GM13976 (cell line): Measurements from ENCODE around the gene EYS.

Experiments
- DNase-seq: peaks from one replicate; pipeline ENCODE4 v3.0.0; 2012; ENCODE audit warnings: low spot score
- in situ Hi-C: fragments of 300-500 bp; cut with MboI; formaldehyde crosslinking; loops from one replicate; pipeline ENCODE4 v1.12.0; 2022; ENCODE audit warnings: low sequenced_read_pairs, mixed read lengths, inconsistent platforms; ENCODE audit not compliant: unreplicated experiment
- TF ChIP-seq, protein P1 (sequence below): IDR thresholded peaks from 2 replicates; pipeline ENCODE4 v1.5.1; 2012; ENCODE audit warnings: borderline replicate concordance, mild to moderate bottlenecking; ENCODE audit not compliant: insufficient read depth; ENCODE audit errors: extremely low read depth, missing control alignments, control extremely low read depth

The EYS gene

DNA sequence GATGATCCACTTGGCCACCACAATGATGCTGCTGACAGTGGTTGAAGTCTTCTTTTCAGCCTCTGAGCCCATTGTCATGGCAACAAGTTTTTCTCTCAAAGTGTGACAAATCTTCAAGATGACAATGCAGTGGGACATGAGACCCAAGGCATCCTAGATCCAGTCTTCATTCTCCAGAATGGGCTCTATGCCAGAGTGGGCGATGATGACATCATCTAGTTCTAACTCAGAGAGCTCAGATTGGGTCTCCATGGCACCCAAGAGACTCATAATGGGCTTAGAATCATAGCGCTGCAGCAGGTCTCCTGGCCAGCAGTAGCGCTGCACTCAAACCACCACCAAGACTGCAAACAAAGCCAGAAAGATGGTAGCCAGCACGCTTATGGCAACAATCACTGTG lies 973.6 kb downstream of the EYS start:
- in situ Hi-C loops = no loop called here
- no peak for DNase-seq
- TF ChIP-seq, protein P1, sequence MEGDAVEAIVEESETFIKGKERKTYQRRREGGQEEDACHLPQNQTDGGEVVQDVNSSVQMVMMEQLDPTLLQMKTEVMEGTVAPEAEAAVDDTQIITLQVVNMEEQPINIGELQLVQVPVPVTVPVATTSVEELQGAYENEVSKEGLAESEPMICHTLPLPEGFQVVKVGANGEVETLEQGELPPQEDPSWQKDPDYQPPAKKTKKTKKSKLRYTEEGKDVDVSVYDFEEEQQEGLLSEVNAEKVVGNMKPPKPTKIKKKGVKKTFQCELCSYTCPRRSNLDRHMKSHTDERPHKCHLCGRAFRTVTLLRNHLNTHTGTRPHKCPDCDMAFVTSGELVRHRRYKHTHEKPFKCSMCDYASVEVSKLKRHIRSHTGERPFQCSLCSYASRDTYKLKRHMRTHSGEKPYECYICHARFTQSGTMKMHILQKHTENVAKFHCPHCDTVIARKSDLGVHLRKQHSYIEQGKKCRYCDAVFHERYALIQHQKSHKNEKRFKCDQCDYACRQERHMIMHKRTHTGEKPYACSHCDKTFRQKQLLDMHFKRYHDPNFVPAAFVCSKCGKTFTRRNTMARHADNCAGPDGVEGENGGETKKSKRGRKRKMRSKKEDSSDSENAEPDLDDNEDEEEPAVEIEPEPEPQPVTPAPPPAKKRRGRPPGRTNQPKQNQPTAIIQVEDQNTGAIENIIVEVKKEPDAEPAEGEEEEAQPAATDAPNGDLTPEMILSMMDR = no peak

DNA sequence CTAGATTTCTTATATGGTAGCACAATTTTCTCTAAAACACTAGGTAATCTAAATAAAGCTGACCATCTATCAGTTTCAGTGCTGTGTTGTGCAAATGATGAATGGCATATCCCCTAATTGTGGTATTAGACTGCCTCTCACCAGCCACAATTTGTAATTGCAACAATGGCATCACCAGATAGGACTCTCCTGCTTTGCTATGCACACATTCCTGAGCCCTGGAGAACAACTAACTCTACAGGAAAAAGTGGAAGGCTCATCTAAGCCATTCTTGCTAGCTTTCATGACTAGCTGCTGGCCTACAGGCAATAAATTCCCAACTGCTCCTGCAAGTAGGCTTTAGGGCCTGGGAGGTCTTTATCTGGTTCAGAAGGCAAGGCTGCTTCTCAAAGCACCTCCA lies 974.1 kb downstream of the EYS start:
- TF ChIP-seq, protein P1 = no peak
- DNase-seq = no peak
- in situ Hi-C loops = no loop called here

DNA sequence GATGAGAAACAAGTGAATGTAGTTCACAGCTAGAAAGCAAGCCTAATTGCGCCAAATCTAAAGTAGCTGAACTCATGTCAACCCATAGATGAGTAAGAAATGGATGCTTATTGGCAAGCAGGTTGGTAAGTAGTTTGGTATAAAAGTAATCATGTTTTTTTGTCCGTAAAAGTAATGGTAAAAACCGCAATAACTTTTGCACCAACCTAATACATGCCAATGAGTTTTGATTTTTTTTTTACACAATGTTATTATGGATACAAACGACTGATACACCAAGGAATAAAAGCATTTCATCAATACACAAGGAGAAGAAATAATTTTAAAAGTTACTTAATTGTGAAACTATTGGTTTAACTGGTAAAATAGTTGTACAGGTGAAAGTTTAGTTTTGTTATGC lies 977.5 kb downstream of the EYS start:
- TF ChIP-seq, protein P1 = no peak
- in situ Hi-C loops = no loop called here
- DNase-seq = no peak

DNA sequence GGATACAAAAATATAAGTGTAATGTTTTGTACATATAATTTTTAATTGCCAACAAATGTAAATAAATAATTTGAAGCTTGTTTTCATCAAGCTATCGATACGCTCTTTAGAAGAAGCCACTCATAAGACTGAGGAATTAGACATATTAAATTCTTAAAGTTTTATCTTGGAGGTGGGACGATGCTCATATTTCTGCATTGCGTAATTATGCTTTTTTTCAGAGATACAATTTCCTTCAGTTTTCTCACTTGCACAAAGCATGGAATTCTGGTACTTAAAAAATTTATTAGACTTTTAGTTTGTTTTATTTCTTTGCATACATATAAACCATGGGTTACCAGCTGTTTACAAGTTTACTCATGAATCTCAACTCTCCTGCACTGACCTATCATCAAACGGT lies 980.0 kb downstream of the EYS start:
- in situ Hi-C loops = no loop called here
- DNase-seq = no peak
- TF ChIP-seq, protein P1 = no peak

DNA sequence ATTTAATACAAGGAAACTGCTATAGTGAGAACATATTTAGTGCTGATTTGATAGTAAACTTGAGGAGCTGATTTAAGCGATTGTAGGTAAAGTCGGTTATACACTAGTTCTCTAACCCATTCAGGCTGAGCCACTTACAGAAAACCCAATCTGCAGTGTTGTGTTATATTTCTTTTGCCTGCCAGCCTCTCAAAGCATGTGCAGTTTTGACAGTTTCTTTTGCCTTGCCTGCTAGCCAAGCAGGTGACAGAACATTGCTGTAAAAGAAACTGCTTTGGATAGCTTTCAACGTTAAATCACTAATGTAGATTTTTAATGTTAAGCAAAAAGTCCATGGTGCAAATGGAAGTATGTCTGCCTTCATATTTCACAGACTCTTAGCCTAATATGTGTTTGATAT lies 982.9 kb downstream of the EYS start:
- TF ChIP-seq, protein P1 = no peak
- in situ Hi-C loops = no loop called here
- DNase-seq = no peak

DNA sequence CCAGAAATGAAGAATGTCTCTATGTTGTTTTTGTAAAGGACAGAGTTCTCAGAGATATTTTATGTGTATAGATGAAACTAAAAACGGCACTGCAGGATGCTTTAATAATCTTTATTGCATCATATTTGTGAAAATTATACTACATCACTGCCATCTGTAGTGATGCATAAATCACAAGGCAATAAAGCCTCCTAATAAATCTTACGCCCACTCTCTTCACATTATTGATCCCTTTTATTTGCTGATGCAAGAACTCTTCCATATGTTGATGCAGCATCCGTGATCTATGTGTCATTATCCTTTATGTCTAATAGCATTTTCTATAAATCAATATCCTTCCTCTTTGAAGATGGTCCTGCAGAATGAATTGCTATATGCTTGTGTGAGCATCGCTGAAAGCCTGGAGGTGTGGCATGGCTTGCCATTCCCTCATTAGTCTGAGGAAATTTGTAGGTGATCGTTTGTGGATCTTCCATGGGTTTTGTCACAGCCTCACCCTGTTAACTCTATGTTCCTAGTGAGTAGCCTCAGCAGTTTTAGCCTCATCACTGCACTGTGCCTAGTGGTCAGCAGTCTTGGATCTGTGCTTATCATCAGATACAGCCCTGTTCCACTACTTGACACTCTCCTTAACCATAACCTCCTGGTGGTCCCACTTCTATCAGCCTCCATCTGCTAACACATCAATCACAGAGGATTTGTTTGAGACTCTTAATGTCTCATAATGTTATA lies 983.5 kb downstream of the EYS start:
- DNase-seq = no peak
- in situ Hi-C loops = no loop called here
- TF ChIP-seq, protein P1 = no peak
